ENCODE results near the gene FAM181A. TPM values are rescaled to one million over a fixed set of nuclear protein-coding genes. Genes with fewer than 3 reads are reported as not detected.

Gene FAM181A
- total and polyA plus RNA-seq, 4 donors: 1.9 to 4.0 (median 3.3) TPM

DNA sequence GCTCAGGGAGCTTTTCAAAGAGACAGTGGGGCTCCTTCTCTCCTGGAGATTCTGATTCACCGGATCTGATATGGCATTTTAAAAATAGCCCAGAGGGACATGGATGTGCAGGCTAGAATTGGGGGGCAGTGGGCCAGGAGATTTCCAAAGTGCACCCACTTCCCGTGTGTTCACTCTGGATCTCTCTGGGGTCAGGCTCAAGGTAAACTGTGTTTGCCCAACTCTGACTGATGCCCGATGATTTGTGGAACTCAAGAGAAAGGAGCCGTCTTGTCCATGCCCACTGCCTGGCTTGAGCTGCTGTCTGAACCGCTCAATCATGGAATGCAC is 17.9 kb downstream of the FAM181A start:
- Histone ChIP-seq H3K4me3 (no peak overlapping the region), H3K27ac (ENCODE audit: low read depth in 1 of 2, low read length in 1 of 2) (peak overlapping the region in 1 of 2 donors; percentile 78), H3K27me3 (ENCODE audit: control insufficient read depth in 3 of 3, insufficient read depth in 3 of 3, low read length in 2 of 3) (peaks cover 0 to 7% (median 4%) of the 10 kb centered on the region in 3 donors), H3K9me3 (ENCODE audit: control insufficient read depth in 4 of 4, insufficient read depth in 3 of 4, low read length in 3 of 4) (no peaks in the 10 kb centered on the region), H3K9ac (ENCODE audit: insufficient read depth in 1 of 2, low read length in 2 of 2) (no peak overlapping the region), H3K36me3 (ENCODE audit: control insufficient read depth in 4 of 4, insufficient read depth in 4 of 4, low read length in 4 of 4) (no peaks in the 10 kb centered on the region), H3K4me1 (ENCODE audit: control insufficient read depth in 5 of 5, insufficient read depth in 5 of 5, low read length in 5 of 5) (no peaks in the 10 kb centered on the region)
- DNase-seq (no peak), ATAC-seq (ENCODE audit: insufficient read depth, low FRiP score) (no peak)
- TF ChIP-seq, protein P1, sequence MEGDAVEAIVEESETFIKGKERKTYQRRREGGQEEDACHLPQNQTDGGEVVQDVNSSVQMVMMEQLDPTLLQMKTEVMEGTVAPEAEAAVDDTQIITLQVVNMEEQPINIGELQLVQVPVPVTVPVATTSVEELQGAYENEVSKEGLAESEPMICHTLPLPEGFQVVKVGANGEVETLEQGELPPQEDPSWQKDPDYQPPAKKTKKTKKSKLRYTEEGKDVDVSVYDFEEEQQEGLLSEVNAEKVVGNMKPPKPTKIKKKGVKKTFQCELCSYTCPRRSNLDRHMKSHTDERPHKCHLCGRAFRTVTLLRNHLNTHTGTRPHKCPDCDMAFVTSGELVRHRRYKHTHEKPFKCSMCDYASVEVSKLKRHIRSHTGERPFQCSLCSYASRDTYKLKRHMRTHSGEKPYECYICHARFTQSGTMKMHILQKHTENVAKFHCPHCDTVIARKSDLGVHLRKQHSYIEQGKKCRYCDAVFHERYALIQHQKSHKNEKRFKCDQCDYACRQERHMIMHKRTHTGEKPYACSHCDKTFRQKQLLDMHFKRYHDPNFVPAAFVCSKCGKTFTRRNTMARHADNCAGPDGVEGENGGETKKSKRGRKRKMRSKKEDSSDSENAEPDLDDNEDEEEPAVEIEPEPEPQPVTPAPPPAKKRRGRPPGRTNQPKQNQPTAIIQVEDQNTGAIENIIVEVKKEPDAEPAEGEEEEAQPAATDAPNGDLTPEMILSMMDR (IDR thresholded peaks at IDR 0.05; ENCODE audit: control extremely low read depth, extremely low read depth): no peak
- 83 to 90% methylated on average over 5 of the region's 5 CpGs for WGBS, 2 donors

DNA sequence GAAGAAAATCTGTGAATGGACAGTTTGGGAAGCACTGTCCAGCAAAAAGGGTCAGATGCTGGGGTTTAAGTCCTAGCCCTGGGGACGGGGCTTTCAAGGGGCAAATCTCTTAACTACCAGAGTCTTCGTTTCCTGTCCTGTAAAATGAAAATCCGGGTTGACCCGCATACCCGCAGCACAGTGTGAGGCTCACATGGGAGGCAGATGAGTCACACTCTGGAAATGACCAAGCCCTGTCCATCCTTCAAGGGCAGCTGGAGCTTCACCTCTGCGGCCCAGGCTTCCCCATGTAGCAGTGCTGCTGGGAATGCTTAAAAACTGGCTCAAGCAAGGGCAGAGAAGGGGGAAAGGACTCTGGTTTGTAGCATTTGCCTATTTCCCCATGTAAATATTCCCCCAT is 19.0 kb downstream of the FAM181A start:
- no peak for ATAC-seq (ENCODE audit: insufficient read depth, low FRiP score)
- Histone ChIP-seq H3K4me1 (ENCODE audit: control insufficient read depth in 5 of 5, insufficient read depth in 5 of 5, low read length in 5 of 5) (no peaks in the 10 kb centered on the region), H3K27me3 (ENCODE audit: control insufficient read depth in 3 of 3, insufficient read depth in 3 of 3, low read length in 2 of 3) (peaks cover 0 to 4% (median 0%) of the 10 kb centered on the region in 3 donors), H3K36me3 (ENCODE audit: control insufficient read depth in 4 of 4, insufficient read depth in 4 of 4, low read length in 4 of 4) (no peaks in the 10 kb centered on the region), H3K9ac (ENCODE audit: insufficient read depth in 1 of 2, low read length in 2 of 2) (no peak overlapping the region), H3K4me3 (no peak overlapping the region), H3K9me3 (ENCODE audit: control insufficient read depth in 4 of 4, insufficient read depth in 3 of 4, low read length in 3 of 4) (no peaks in the 10 kb centered on the region), H3K27ac (ENCODE audit: low read depth in 1 of 2, low read length in 1 of 2) (peak overlapping the region in 1 of 2 donors; percentile 51)
- 71 to 87% methylated on average over 6 of the region's 6 CpGs for WGBS, 2 donors
- DNase-seq: no peak
- TF ChIP-seq, protein P1 (IDR thresholded peaks at IDR 0.05; ENCODE audit: control extremely low read depth, extremely low read depth): no peak

DNA sequence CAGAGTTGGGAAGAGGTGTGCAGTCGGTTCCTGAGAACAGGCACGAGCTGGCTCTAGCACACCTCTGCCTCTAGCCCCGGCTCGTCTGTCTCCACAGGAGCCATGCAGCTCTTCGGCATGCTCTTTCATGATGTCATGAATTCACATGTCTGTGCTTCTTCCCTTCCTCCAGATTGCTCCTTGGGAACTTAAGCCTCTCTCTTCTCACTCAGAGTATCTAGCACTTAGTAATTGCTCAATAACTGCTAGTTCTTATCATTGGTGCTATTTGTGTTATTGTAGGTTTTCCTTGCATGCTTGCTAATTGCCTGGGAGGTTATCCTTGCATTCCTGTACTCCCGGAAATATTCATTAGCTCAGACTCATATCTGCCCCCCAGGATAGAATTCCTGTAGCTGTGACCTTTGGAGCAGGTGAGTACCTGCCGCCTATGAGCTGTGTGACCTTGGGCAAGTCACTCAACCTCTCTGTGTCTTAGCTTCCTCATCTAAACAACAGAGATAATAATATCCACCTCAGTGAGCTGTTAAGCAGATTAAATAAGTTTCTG is 19.5 kb downstream of the FAM181A start:
- no peaks in the 10 kb centered on the region for H3K4me1 ChIP-seq (ENCODE audit: control insufficient read depth in 5 of 5, insufficient read depth in 5 of 5, low read length in 5 of 5)
- 80 to 91% methylated on average over 7 of the region's 7 CpGs for WGBS, 2 donors
- H3K36me3 ChIP-seq (ENCODE audit: control insufficient read depth in 4 of 4, insufficient read depth in 4 of 4, low read length in 4 of 4): no peaks in the 10 kb centered on the region
- TF ChIP-seq, protein P1 (IDR thresholded peaks at IDR 0.05; ENCODE audit: control extremely low read depth, extremely low read depth): no peak
- H3K9ac ChIP-seq (ENCODE audit: insufficient read depth in 1 of 2, low read length in 2 of 2): no peak overlapping the region
- peak overlapping the region in 1 of 2 donors; percentile 51 for H3K27ac ChIP-seq (ENCODE audit: low read depth in 1 of 2, low read length in 1 of 2)
- H3K9me3 ChIP-seq (ENCODE audit: control insufficient read depth in 4 of 4, insufficient read depth in 3 of 4, low read length in 3 of 4): no peaks in the 10 kb centered on the region
- DNase-seq (no peak), ATAC-seq (ENCODE audit: insufficient read depth, low FRiP score) (no peak)
- H3K27me3 ChIP-seq (ENCODE audit: control insufficient read depth in 3 of 3, insufficient read depth in 3 of 3, low read length in 2 of 3): peaks cover 0 to 4% (median 0%) of the 10 kb centered on the region in 3 donors
- no peak overlapping the region for H3K4me3 ChIP-seq

DNA sequence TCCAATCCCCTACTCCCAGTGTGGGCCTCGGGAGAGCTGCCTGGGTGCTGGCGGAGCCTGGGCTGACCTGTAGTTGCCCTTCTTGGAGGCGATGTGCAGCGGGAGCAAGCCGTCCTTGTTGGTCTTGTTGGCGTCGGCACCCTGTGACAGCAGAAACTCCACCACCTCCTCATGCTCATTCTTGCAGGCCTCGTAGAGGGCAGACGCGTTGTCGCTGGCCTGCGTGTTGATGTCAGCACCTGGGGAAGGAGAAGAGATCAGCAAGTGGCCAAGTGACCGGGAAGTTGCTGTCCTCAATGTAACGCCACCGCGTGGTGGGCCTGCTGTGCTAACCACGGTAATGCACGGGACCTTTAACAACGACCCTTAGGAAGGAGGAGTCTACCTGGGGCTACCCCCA is 20.1 kb downstream of the FAM181A start:
- no peak for ATAC-seq (ENCODE audit: insufficient read depth, low FRiP score)
- Histone ChIP-seq H3K27me3 (ENCODE audit: control insufficient read depth in 3 of 3, insufficient read depth in 3 of 3, low read length in 2 of 3) (peaks cover 0 to 4% (median 0%) of the 10 kb centered on the region in 3 donors), H3K27ac (ENCODE audit: low read depth in 1 of 2, low read length in 1 of 2) (peak overlapping the region in 1 of 2 donors; percentile 25), H3K9me3 (ENCODE audit: control insufficient read depth in 4 of 4, insufficient read depth in 3 of 4, low read length in 3 of 4) (no peaks in the 10 kb centered on the region), H3K36me3 (ENCODE audit: control insufficient read depth in 4 of 4, insufficient read depth in 4 of 4, low read length in 4 of 4) (no peaks in the 10 kb centered on the region), H3K4me1 (ENCODE audit: control insufficient read depth in 5 of 5, insufficient read depth in 5 of 5, low read length in 5 of 5) (no peaks in the 10 kb centered on the region), H3K4me3 (no peak overlapping the region), H3K9ac (ENCODE audit: insufficient read depth in 1 of 2, low read length in 2 of 2) (no peak overlapping the region)
- no peak for DNase-seq
- TF ChIP-seq, protein P1 (IDR thresholded peaks at IDR 0.05; ENCODE audit: control extremely low read depth, extremely low read depth): no peak
- WGBS, 2 donors: 78 to 87% methylated on average over 19 of the region's 19 CpGs
